GM23338 (cell line): ENCODE data around the gene CAMTA1. TPM values are rescaled to one million over a fixed set of nuclear protein-coding genes. Genes with fewer than 3 reads are reported as not detected.

ENCODE experiments used
- ATAC-seq: fragments of 200-7000 bp; cut with Tn5 transposase; 3 replicates; pipeline ENCODE4 v1.9.1; 2020
- DNase-seq: peaks from one replicate; pipeline ENCODE4 v3.0.0-alpha.2; 2015; ENCODE audit warnings: low spot score
- H2AFZ ChIP-seq: fragments of 200-600 bp; sonication (generic); 2 replicates; pipeline ENCODE4 v1.8.0; 2016; ENCODE audit warnings: antibody characterized with exemption, mild to moderate bottlenecking, moderate library complexity
- H3F3A ChIP-seq: fragments of 200-600 bp; sonication (generic); replicated peaks from 2 replicates; pipeline ENCODE4 v1.8.0; 2017; ENCODE audit warnings: antibody characterized with exemption, mixed run types, low read depth
- H3K27ac ChIP-seq: fragments of 200-600 bp; sonication (generic); 2 replicates; pipeline ENCODE4 v1.6.1; 2016; ENCODE audit warnings: low read depth
- H3K27me3 ChIP-seq: fragments of 200-600 bp; sonication (generic); 2 replicates; pipeline ENCODE4 v1.8.0; 2016; ENCODE audit warnings: mild to moderate bottlenecking, mixed run types, moderate library complexity; ENCODE audit not compliant: insufficient read depth
- H3K36me3 ChIP-seq: fragments of 200-600 bp; sonication (generic); 2 replicates; pipeline ENCODE4 v1.8.0; 2016; ENCODE audit warnings: mild to moderate bottlenecking; ENCODE audit not compliant: insufficient read depth
- H3K4me1 ChIP-seq: fragments of 200-600 bp; sonication (generic); 2 replicates; pipeline ENCODE4 v1.8.0; 2016; ENCODE audit warnings: mild to moderate bottlenecking, moderate library complexity; ENCODE audit not compliant: insufficient read depth
- H3K4me2 ChIP-seq: fragments of 200-600 bp; sonication (generic); 2 replicates; pipeline ENCODE4 v1.7.1; 2017; ENCODE audit warnings: mixed run types
- H3K4me3 ChIP-seq: fragments of 200-600 bp; sonication (generic); 2 replicates; pipeline ENCODE4 v1.6.1; 2016; ENCODE audit warnings: mixed run types
- H3K79me2 ChIP-seq: fragments of 200-600 bp; sonication (generic); replicated peaks from 2 replicates; pipeline ENCODE4 v1.8.0; 2017; ENCODE audit warnings: mild to moderate bottlenecking; ENCODE audit not compliant: insufficient read depth
- H3K9me2 ChIP-seq: fragments of 200-600 bp; sonication (generic); 2 replicates; pipeline ENCODE4 v1.8.0; 2017; ENCODE audit not compliant: insufficient read depth
- H4K20me1 ChIP-seq: fragments of 200-600 bp; sonication (generic); replicated peaks from 2 replicates; pipeline ENCODE4 v1.8.0; 2017; ENCODE audit warnings: mild to moderate bottlenecking; ENCODE audit not compliant: insufficient read depth
- H3K27ac Mint-ChIP-seq: 2 replicates; pipeline ENCODE4 v1.8.0; 2020; ENCODE audit warnings: inconsistent platforms, mild to moderate bottlenecking, moderate library complexity, mixed read lengths
- H3K27me3 Mint-ChIP-seq: 3 replicates; pipeline ENCODE4 v1.8.0; 2022; ENCODE audit warnings: low read depth, mild to moderate bottlenecking, moderate library complexity, mixed read lengths, inconsistent platforms; ENCODE audit not compliant: insufficient read depth, poor library complexity
- H3K36me3 Mint-ChIP-seq: 3 replicates; pipeline ENCODE4 v1.8.0; 2021; ENCODE audit warnings: low read depth, mild to moderate bottlenecking, inconsistent platforms, moderate library complexity, mixed read lengths
- H3K4me1 Mint-ChIP-seq: 3 replicates; pipeline ENCODE4 v1.8.0; 2020; ENCODE audit warnings: mild to moderate bottlenecking, inconsistent platforms, mixed read lengths
- H3K4me3 Mint-ChIP-seq: 3 replicates; pipeline ENCODE4 v1.8.0; 2021; ENCODE audit warnings: moderate library complexity, mild to moderate bottlenecking, inconsistent platforms, mixed read lengths
- H3K9me3 Mint-ChIP-seq: 3 replicates; pipeline ENCODE4 v1.8.0; 2020; ENCODE audit warnings: moderate library complexity, mild to moderate bottlenecking, inconsistent platforms, mixed read lengths
- CREB1 ChIP-seq: fragments of 250-450 bp; sonication (Bioruptor Pico); IDR thresholded peaks from 2 replicates; pipeline ENCODE4 v1.5.0; 2020; ENCODE audit warnings: low read depth, mild to moderate bottlenecking, moderate library complexity
- EZH2 ChIP-seq: fragments of 200-600 bp; sonication (generic); IDR thresholded peaks from one replicate; pipeline ENCODE4 v1.8.0; 2017; ENCODE audit warnings: antibody characterized with exemption, mild to moderate bottlenecking, low read depth; ENCODE audit not compliant: unreplicated experiment
- POLR2AphosphoS5 ChIP-seq: IDR thresholded peaks from 2 replicates; pipeline ENCODE4 v1.6.1; 2016; ENCODE audit warnings: antibody characterized with exemption, low read depth
- STAT1 ChIP-seq: IDR thresholded peaks from one replicate; pipeline ENCODE4 v1.6.1; 2016; ENCODE audit warnings: antibody characterized with exemption; ENCODE audit not compliant: unreplicated experiment
- ZNF331 ChIP-seq: fragments of 250-450 bp; sonication (Bioruptor Pico); IDR thresholded peaks from 2 replicates; pipeline ENCODE4 v1.5.0; 2020; ENCODE audit warnings: low read depth, mild to moderate bottlenecking, moderate library complexity
- ZNF462 ChIP-seq: fragments of 250-450 bp; sonication (Bioruptor Pico); IDR thresholded peaks from 2 replicates; pipeline ENCODE4 v1.5.0; 2020; ENCODE audit warnings: mild to moderate bottlenecking, moderate library complexity
- polyA plus RNA-seq: library from polyadenylated mRNA; unstranded; fragments of >200 nt; fragmentation: Nextera tagmentation; extraction: Ambion mirVana; gene quantifications from 2 replicates; pipeline ENCODE4 v1.2.1, GENCODE V29; 2016
- total RNA-seq: library from RNA; depleted of rRNA; stranded (reverse); fragments of >200 nt; shearing (Covaris generic); gene quantifications from 2 replicates; pipeline ENCODE4 v1.2.3, GENCODE V29; 2014
- TF ChIP-seq, protein P1 (sequence below): IDR thresholded peaks from one replicate; pipeline ENCODE4 v1.6.1; 2018; ENCODE audit warnings: antibody characterized with exemption; ENCODE audit not compliant: unreplicated experiment
- TF ChIP-seq, protein P2 (sequence below), 2 experiments: fragments of 200-600 bp in 1 of 2; sonication (generic) in 1 of 2; conservative IDR thresholded peaks; 2 replicates each; pipeline versions ENCODE4 v1.5.1 to v1.6.1; 2016 to 2017; ENCODE audit warnings: antibody characterized with exemption in 2 of 2, low read depth in 2 of 2, mild to moderate bottlenecking in 2 of 2, moderate library complexity in 1 of 2

CAMTA1 gene
- total and polyA plus RNA-seq, 2 experiments from 2014 or later, result 115 to 519 TPM

GRCh38 chr1:7043719-7044535, 258.7 kb downstream of the CAMTA1 start:
- peaks cover 31% of the 10 kb centered on the region for H3K4me1 Mint-ChIP-seq
- H3K9me3 Mint-ChIP-seq, result no peaks in the 10 kb centered on the region
- peaks cover 4% of the 10 kb centered on the region for H3K27me3 Mint-ChIP-seq
- TF ChIP-seq POLR2AphosphoS5, result no peak
- no peak for TF ChIP-seq EZH2
- TF ChIP-seq, protein P1, sequence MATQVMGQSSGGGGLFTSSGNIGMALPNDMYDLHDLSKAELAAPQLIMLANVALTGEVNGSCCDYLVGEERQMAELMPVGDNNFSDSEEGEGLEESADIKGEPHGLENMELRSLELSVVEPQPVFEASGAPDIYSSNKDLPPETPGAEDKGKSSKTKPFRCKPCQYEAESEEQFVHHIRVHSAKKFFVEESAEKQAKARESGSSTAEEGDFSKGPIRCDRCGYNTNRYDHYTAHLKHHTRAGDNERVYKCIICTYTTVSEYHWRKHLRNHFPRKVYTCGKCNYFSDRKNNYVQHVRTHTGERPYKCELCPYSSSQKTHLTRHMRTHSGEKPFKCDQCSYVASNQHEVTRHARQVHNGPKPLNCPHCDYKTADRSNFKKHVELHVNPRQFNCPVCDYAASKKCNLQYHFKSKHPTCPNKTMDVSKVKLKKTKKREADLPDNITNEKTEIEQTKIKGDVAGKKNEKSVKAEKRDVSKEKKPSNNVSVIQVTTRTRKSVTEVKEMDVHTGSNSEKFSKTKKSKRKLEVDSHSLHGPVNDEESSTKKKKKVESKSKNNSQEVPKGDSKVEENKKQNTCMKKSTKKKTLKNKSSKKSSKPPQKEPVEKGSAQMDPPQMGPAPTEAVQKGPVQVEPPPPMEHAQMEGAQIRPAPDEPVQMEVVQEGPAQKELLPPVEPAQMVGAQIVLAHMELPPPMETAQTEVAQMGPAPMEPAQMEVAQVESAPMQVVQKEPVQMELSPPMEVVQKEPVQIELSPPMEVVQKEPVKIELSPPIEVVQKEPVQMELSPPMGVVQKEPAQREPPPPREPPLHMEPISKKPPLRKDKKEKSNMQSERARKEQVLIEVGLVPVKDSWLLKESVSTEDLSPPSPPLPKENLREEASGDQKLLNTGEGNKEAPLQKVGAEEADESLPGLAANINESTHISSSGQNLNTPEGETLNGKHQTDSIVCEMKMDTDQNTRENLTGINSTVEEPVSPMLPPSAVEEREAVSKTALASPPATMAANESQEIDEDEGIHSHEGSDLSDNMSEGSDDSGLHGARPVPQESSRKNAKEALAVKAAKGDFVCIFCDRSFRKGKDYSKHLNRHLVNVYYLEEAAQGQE, result no peak
- no peak for TF ChIP-seq ZNF331
- no peak for TF ChIP-seq CREB1 (CRISPR knock-in tag)
- TF ChIP-seq, protein P2, sequence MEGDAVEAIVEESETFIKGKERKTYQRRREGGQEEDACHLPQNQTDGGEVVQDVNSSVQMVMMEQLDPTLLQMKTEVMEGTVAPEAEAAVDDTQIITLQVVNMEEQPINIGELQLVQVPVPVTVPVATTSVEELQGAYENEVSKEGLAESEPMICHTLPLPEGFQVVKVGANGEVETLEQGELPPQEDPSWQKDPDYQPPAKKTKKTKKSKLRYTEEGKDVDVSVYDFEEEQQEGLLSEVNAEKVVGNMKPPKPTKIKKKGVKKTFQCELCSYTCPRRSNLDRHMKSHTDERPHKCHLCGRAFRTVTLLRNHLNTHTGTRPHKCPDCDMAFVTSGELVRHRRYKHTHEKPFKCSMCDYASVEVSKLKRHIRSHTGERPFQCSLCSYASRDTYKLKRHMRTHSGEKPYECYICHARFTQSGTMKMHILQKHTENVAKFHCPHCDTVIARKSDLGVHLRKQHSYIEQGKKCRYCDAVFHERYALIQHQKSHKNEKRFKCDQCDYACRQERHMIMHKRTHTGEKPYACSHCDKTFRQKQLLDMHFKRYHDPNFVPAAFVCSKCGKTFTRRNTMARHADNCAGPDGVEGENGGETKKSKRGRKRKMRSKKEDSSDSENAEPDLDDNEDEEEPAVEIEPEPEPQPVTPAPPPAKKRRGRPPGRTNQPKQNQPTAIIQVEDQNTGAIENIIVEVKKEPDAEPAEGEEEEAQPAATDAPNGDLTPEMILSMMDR (conservative IDR thresholded peaks at IDR 0.05; ENCODE audit: low read depth in 2 of 2), result no peak
- no peak for TF ChIP-seq STAT1
- no peak for TF ChIP-seq ZNF462 (CRISPR knock-in tag)
- no peak overlapping the region for H2AFZ ChIP-seq
- no peaks in the 10 kb centered on the region for H4K20me1 ChIP-seq
- peak; percentile 67 for ATAC-seq
- no peaks in the 10 kb centered on the region for H3K79me2 ChIP-seq
- H3K4me3 ChIP-seq, result no peak overlapping the region
- H3K4me1 ChIP-seq, result peaks cover 17% of the 10 kb centered on the region; the same call in 1 of the 2 replicates
- H3K27ac ChIP-seq, result 0 out of 2 replicates have a peak overlapping the region, but pooled peaks have one; percentile 69
- no peaks in the 10 kb centered on the region for H3K36me3 ChIP-seq
- H3K4me3 Mint-ChIP-seq, result no peak overlapping the region
- H3K27me3 ChIP-seq, result no peaks in the 10 kb centered on the region
- H3K27ac Mint-ChIP-seq, result peak overlapping the region; percentile 77; the same call in 1 of the 2 replicates
- no peaks in the 10 kb centered on the region for H3K9me2 ChIP-seq
- peak overlapping the region; percentile 60; the same call in 1 of the 2 replicates for H3K4me2 ChIP-seq
- DNase-seq, result peak; percentile 56
- no peaks in the 10 kb centered on the region for H3F3A ChIP-seq
- H3K36me3 Mint-ChIP-seq, result no peaks in the 10 kb centered on the region
